GM18517 (cell line): ENCODE results near the gene BTRC.
A peak's percentile ranks its signal among the peaks of the same experiment; 100 is the strongest.
"Not testable (repeated sequence)": the region's sequence is repeated elsewhere in the genome, so short reads cannot be mapped to it uniquely, and the experiment has no call there.

Source experiments
- ATAC-seq: cut with Tn5 transposase; IDR thresholded peaks from one replicate; pipeline ENCODE4 v1.9.1; 2021; ENCODE audit warnings: mild to moderate bottlenecking, moderate library complexity; ENCODE audit not compliant: unreplicated experiment

Gene BTRC

DNA sequence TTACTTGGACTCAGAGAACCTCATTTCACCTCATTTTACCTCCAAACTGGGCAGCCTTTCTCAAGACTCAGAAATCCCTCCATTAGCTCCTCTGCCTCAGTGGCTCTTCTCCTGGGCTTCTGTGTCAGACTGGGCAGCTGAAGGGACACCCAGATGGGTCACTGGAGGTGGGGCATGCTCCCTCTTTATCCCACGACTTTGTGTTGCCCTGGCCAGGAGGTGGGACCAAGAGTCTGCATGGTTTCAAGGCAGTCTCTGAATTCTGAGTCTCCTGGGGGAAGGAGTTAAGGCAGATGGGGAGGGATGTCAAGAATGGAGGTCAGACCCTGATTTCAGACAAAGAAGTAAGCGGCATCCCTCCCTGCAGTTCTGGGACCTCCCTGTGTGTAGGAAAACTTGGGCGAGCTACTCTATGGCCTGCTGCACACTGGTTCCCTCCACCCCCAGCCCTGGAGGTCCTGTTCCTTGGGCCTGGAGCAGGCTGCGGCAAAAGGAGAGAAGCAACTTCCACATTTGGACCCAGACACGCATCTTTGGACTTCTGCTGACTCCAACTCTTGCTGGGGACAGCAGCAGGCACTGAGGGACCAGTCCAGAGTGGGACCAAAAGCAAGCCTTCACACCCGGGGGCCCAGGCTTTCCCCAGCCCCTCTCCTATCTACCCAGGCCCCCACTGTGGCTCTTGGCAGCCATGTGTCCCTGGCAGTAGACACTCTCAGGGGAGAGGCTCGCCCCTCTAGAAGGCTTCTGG lies 223.3 kb downstream of the BTRC start:
- ATAC-seq: no peak

DNA sequence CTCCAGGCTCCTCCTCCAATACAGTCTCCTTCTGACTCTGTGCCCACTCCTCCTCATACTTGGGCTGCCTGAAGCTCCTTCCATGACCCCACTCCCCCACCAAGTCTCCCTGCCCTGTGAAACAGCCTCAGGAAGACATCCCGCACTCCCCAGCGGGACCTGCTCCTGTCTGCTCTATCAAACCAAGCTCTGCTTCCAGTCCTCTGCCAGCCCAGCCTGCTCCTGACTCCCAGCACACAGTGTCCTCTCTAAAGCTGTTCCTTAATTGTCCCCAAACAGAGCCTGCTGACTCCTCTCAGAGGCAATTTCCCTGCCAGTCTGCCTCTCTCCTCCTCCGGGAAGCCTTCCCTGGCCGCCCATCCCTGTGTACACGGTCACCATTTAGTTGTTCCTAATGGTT lies 224.2 kb downstream of the BTRC start:
- no peak for ATAC-seq

DNA sequence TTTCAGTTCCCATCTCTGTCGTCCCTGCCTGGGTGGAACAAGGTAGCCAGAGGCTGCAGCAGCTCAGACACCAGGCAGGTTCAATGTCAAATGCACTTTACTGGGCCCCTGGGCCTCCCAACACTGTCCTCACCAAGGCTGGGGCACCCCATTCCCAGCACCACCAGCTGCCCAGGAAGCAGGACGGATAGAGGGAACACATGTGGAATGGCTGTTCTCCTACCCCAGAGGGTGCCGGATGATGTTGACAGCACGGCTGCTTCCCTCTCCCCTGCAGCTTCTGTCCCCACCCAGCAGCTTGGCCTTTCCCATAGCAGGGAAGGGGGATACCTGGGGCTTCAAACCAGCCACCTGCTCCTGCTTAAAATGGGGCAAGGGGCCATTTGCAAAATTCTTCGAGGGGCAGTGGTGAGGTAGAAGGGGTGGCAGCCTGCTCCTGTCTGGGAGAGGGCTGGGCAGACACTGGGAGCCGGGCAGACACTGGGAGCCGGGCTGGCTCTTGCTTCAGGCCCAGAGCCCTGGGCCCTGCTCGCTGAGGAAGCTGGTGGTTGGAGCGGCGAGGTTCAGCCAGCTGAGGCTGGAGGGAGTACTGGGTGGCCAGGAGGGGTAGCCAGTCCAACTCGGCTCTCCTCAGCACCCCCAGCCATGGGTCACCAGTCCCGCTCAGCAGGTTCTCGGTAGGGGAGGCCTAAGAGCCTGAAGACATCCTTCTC lies 225.0 kb downstream of the BTRC start:
- ATAC-seq: no peak

DNA sequence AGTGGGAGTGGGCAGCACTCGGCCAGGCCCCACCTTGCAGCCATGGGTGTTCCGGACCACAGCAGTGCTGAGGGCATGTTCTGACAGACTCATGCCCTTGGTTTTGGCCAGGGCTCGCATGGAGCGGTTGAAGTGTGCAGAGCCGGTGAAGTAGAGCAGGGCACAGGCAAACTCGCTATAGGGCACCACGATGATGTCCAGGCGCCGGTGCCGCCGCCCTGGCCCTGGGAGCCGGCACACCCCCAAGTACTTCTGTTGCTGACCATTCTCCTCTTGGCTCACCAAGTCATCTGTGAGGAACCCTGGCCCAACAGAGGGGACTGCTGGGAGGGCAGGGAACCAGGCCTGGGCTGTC lies 225.5 kb downstream of the BTRC start:
- no peak for ATAC-seq

DNA sequence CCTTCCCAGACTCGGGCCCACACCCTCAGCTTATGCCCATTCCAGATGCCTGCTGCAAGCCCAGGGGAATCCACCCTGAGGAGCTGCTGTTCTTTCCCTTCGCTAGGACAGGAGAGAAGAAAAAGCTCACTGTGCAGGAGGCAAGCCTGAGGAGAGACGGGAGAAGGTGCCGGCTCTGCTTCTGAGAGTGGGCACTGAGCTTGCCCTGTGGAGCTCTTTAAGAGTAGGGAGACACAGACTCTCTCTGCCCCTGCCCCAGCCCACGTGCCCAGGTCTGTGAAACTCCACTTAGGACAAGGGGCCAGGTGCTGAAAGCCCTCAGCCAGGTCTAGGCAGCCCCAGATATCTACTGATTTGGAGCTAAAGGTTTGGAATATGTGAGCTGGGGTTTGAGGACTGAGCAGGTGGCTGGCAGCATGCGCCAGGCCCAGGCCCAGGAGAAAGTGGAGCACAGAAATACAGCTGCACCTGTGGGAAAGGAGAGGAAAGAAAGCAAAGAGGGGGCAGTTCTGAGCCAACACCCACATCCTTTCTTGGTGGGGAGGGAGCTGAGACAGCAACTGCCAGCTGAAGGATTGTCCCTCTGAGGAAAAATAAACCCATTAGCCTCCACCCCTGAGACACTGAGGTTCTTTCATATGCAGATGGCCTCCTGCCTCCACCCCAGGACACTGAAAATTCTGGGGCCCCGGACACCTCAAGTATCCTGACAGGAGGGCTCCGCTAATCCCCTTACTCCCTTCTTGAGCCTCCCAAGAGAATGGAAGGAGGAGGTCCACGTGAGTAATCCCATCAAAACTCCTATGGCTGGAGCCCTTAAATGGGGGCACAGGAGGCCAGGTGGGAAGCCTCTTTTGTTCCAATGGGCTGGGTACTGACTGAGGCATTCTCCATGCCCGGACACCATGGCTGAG lies 226.8 kb downstream of the BTRC start:
- ATAC-seq: no peak

DNA sequence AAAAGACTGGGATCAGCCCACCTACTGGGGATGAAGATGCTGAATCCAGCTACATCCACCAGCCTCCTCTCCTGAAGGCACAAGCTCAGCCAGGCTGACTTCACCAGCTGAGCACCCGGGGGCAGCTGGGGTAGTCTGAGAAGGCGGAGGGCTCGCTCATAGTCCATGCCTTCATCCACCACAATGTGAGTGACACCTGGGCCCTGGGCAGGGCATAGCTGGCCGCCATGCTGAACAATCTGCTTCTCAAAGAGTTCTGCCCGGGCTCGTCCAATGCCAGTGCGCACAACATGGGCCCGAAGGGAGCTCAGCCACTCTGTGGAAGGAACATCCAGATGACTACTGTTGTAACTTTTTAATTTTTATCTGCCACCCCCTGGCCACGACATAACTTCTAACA lies 231.9 kb downstream of the BTRC start:
- ATAC-seq: no peak

DNA sequence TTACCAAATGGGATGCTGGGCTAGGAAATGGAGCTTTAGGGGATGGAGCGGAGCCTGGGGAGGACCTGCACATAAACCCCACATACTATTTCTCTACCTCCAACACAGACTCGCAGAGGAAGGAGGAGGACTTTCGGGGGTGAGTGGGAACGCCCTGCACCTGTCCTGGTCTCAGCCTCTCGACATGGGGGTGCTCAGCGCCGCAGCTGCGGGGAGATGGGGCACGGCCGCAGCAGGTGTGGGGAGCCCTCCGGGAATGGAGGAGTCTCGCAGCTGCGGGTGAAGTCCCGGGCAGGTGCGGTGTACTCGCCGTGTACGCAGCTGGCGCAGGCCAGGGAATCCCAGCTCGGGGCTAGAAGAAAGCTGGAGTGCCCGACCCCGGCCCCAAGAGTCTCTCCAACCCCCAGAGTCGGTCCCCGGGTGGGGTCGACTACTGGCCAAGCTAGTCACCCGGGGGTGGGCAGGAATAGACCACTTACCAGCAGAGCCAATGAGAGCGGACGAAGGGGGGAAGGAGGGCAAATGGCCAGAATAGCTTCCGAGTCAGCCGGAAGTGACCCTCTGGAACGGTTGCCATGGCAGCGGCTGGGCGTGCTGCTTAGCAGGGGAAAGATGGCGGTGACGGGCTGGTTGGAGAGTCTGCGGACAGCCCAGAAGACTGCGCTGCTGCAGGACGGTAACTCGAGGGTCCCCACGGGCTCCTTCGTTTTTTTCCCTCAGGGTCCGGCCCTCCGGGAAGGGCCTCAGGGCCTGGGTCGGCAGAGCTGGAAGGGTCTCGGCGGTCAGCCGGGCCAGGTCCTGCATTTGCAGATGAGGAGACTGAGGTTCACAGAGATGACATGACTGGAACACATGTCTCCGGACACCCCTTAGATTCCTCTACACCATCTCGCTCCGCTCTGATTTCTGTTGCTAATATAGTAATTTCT lies 234.0 kb downstream of the BTRC start, which contains the start of the genes DPCD and POLL:
TSS of gene DPCD (plus strand) at position 597 of the 929 bp plus-strand sequence. CDS start at position 613, 16 bp downstream.
TSS of gene POLL (minus strand) at position 533 of the 929 bp plus-strand sequence. CDS start 897 bp downstream, outside the sequence.
- ATAC-seq: peak; percentile 93

DNA sequence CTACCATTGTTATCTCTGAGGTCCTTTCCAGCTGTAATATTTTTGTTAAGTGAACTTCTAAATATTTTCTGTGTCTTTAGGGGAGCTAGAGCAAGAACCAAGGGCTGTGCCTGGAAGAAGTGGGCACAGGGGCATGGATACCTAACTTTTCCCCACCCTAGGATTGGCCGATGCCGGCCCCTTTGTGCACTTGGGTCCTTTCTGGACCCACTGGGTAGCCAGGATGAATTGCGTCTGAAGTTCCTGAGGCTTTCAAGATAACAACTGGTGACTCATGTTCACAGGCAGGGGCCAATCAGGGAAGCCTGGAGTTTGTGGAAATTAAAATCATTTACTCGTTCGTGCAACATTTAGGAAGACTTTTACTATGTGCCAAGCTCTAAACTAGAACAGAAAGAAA lies 234.9 kb downstream of the BTRC start:
- ATAC-seq: no peak

DNA sequence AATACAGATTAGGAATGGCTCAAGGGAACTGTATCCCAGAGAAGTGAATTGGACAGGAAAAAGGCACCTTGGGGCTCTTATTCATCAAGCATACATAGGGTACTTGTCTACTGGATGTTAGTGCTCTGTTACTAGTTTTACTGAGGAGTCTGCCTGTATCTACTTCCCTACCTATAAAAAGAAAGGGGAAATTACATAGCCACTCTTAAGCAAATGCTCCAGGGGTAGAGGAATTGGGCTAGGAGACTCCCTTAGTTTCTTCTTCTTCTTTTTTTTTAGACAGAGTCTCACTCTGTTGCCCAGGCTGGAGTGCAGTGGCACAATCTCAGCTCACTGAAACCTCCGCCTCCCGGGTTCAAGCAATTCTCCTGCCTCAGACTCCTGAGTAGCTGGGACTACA lies 239.4 kb downstream of the BTRC start:
- not testable (repeated sequence) for ATAC-seq

DNA sequence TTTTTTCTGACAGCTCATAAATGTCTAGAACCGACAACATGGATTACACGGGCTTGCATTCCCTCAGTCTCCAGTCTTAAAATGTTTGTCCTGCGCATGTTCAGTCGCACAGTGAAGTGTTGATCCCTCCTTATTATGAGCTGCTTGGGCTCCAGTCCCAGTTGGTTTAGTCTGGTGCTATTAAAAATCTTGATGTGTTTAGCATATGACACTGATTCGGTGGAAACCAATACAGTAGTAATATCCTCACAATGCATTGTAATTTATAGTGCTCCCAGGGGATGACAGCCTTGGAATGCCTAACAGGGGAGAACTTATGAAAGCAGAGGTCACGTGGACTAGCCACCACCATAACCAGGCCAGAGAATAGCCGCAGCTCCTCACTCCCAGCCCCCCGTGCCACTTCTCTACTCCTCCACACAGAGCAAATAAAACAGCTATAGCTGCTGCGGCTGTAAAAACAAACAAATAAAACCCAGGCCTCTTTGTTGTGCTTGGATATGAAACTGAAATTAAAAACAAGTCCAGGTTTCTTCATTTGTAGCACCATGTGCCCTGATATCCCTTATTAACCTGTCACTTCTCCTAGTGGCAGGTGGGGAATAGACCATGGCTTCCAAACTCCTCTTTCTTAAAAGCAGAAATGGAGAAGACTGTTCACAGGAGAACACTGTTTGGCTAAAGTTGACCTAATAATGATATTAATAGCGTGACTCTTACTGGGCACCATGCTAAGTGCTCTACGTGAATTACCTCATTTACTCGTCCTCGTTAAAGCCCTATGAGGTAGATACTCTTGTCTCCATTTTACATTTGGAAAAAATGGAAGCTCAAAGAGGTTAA lies 241.8 kb downstream of the BTRC start:
- ATAC-seq: no peak

DNA sequence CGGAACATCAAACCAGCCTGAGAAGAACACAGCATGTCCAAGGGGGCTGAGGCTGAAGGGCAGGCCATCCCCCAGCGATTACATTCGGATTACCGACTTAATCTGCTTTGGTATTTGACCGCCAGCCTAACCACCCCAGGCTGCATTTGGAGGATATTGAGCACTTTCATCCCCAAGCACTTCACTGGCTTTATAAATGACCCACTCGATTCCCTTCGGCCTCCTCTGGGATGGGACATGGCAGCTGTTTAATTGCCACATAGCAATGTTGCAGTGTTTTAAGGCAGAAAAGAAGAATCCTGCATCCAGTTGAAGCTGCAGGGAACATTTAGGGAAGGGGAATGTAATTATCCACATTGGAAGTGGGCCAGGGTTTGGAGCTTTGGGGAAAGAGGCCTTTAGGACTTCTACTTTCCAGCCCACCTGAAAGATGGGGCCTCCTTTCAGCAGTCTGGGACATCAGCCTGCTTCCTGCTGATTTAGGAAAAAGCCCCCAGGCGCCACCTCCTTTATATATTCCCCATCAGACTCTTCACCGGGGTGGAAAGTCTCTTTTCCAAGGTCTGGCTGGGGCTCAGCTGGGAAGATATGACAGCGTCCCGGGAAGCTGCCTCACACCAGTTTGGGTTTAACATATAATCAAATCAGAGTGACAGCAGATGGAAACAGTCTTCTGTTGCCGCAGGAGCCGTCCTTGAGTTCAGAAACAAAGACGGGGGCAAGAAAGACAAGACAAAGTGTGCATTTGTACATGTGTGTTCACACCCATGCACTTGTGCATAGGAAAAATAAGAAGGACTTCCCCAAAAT lies 243.3 kb downstream of the BTRC start:
- ATAC-seq: no peak

DNA sequence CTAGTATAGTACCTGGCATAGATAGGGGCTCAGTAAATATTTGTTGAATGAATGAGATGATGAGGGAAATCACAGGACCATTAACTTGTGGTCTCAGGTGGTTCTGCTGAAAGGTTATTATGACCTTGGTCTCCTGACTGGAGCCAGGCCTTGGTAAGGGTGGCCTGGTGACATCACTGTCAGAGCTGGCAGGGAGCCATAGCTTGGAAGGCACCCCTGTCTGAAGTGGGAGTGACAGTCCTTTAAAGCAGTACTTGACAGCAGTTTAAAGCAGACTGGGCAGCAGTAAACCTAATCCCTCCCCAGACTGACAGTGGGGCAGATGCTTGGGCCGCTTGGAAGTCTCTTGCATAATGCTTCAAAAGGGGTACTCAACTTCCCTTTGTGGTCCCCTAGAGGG lies 247.6 kb downstream of the BTRC start:
- no peak for ATAC-seq

DNA sequence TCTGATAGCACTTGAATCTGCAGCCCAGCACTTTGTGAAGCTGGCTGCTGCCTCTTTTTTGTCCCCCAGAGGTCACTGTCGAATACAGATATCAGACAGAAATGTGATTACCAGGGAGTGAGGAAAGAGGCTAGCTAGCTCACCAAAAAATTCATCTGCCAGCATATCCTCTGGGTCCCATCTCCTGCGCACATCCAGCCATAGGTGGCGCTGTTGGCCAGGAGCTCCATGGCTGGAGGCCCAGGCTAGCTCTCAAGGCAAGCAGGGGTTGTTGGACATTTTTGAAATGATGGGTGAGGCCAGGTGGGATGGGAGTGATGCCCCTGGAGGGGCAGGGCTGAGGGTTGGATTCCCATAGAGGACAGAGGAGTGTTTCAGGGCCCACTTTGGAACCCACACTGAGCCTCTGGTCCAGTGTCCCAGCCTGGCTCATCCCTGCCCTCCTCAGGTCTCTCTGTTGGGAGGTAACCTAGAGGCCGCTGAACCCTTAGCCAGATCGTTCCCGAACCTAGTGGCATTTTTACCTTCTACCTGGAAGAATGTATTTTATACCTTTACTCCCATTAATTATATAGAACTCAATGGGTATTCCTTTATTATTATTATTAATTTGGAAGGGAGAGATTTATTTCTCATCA lies 248.9 kb downstream of the BTRC start:
- ATAC-seq: no peak
